HCT116 (cell line): ENCODE data around the gene ZNF292.

Experiments used
- ATF3 ChIP-seq: IDR thresholded peaks from 2 replicates; pipeline ENCODE4 v1.6.1; 2012
- CBX3 ChIP-seq: IDR thresholded peaks from 2 replicates; pipeline ENCODE4 v1.6.1; 2012; ENCODE audit warnings: low read depth
- CEBPB ChIP-seq: IDR thresholded peaks from 2 replicates; pipeline ENCODE4 v1.6.1; 2012; ENCODE audit warnings: low read depth
- CTCF ChIP-seq, 3 experiments: fragments of 200-600 bp in 1 of 3; sonication (generic) in 1 of 3; IDR thresholded peaks in 2 of 3; conservative IDR thresholded peaks in 1 of 3; 2 replicates each; pipeline ENCODE4 v1.5.1; 2012 to 2017; ENCODE audit warnings: low read depth in 2 of 3, low read length in 2 of 3, antibody characterized with exemption in 1 of 3, borderline replicate concordance in 1 of 3, control low read depth in 1 of 3, mild to moderate bottlenecking in 1 of 3, mixed read lengths in 1 of 3, mixed run types in 1 of 3, moderate library complexity in 1 of 3; ENCODE audit not compliant: insufficient read depth in 1 of 3
- ELF1 ChIP-seq: IDR thresholded peaks from 2 replicates; pipeline ENCODE4 v1.6.1; 2012; ENCODE audit warnings: low read depth, borderline replicate concordance
- EZH2 ChIP-seq: fragments of 200-600 bp; sonication (generic); IDR thresholded peaks from 2 replicates; pipeline ENCODE4 v1.6.1; 2017; ENCODE audit warnings: antibody characterized with exemption, mixed run types
- EZH2phosphoT487 ChIP-seq: fragments of 200-600 bp; IDR thresholded peaks from 2 replicates; pipeline ENCODE4 v1.6.1; 2018; ENCODE audit warnings: antibody characterized with exemption, borderline replicate concordance
- JUND ChIP-seq: IDR thresholded peaks from 2 replicates; pipeline ENCODE4 v1.6.1; 2012
- POLR2A ChIP-seq: IDR thresholded peaks from 2 replicates; pipeline ENCODE4 v1.7.0; 2011; ENCODE audit warnings: borderline replicate concordance; ENCODE audit not compliant: insufficient read depth, insufficient read length; ENCODE audit errors: extremely low read depth
- POLR2AphosphoS5 ChIP-seq: IDR thresholded peaks from 2 replicates; pipeline ENCODE4 v1.6.1; 2011; ENCODE audit warnings: mild to moderate bottlenecking, low read depth, low read length, moderate library complexity
- RAD21 ChIP-seq: IDR thresholded peaks from 2 replicates; pipeline ENCODE4 v1.6.1; 2012; ENCODE audit warnings: low read depth, mild to moderate bottlenecking
- ZBTB33 ChIP-seq: IDR thresholded peaks from 2 replicates; pipeline ENCODE4 v1.6.1; 2011; ENCODE audit warnings: mild to moderate bottlenecking, low read length, moderate library complexity; ENCODE audit not compliant: insufficient replicate concordance; ENCODE audit errors: extremely low read depth
- TF ChIP-seq, protein P1 (sequence below): IDR thresholded peaks from 2 replicates; pipeline ENCODE4 v1.6.1; 2012; ENCODE audit warnings: low read depth

GRCh38 chr6:87212596-87212995 lies 57.2 kb downstream of the ZNF292 start:
- TF ChIP-seq POLR2A = no peak
- no peak for TF ChIP-seq CTCF (IDR thresholded peaks at IDR 0.05 in 2 of 3, conservative IDR thresholded peaks at IDR 0.05 in 1 of 3; ENCODE audit: borderline replicate concordance in 1 of 3, insufficient read depth in 1 of 3, low read depth in 2 of 3, low read length in 2 of 3)
- TF ChIP-seq, protein P1, sequence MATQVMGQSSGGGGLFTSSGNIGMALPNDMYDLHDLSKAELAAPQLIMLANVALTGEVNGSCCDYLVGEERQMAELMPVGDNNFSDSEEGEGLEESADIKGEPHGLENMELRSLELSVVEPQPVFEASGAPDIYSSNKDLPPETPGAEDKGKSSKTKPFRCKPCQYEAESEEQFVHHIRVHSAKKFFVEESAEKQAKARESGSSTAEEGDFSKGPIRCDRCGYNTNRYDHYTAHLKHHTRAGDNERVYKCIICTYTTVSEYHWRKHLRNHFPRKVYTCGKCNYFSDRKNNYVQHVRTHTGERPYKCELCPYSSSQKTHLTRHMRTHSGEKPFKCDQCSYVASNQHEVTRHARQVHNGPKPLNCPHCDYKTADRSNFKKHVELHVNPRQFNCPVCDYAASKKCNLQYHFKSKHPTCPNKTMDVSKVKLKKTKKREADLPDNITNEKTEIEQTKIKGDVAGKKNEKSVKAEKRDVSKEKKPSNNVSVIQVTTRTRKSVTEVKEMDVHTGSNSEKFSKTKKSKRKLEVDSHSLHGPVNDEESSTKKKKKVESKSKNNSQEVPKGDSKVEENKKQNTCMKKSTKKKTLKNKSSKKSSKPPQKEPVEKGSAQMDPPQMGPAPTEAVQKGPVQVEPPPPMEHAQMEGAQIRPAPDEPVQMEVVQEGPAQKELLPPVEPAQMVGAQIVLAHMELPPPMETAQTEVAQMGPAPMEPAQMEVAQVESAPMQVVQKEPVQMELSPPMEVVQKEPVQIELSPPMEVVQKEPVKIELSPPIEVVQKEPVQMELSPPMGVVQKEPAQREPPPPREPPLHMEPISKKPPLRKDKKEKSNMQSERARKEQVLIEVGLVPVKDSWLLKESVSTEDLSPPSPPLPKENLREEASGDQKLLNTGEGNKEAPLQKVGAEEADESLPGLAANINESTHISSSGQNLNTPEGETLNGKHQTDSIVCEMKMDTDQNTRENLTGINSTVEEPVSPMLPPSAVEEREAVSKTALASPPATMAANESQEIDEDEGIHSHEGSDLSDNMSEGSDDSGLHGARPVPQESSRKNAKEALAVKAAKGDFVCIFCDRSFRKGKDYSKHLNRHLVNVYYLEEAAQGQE = no peak
- no peak for TF ChIP-seq RAD21
- no peak for TF ChIP-seq EZH2phosphoT487
- TF ChIP-seq CEBPB = no peak
- no peak for TF ChIP-seq POLR2AphosphoS5
- no peak for TF ChIP-seq ELF1
- TF ChIP-seq CBX3 = no peak
- no peak for TF ChIP-seq ZBTB33
- TF ChIP-seq JUND = no peak
- TF ChIP-seq ATF3 = no peak
- no peak for TF ChIP-seq EZH2
